HL-60/S4 treated with retinoic acid at 250 ng/mL for 4 days and 3 days (cell line): Measurements from ENCODE around the gene NINJ1.

Experiments used
- in situ Hi-C: fragments of 300-500 bp; cut with MboI; formaldehyde crosslinking; loops from 2 replicates; pipeline ENCODE4 v1.7.0; 2022; ENCODE audit warnings: low sequenced_read_pairs

The NINJ1 gene

DNA sequence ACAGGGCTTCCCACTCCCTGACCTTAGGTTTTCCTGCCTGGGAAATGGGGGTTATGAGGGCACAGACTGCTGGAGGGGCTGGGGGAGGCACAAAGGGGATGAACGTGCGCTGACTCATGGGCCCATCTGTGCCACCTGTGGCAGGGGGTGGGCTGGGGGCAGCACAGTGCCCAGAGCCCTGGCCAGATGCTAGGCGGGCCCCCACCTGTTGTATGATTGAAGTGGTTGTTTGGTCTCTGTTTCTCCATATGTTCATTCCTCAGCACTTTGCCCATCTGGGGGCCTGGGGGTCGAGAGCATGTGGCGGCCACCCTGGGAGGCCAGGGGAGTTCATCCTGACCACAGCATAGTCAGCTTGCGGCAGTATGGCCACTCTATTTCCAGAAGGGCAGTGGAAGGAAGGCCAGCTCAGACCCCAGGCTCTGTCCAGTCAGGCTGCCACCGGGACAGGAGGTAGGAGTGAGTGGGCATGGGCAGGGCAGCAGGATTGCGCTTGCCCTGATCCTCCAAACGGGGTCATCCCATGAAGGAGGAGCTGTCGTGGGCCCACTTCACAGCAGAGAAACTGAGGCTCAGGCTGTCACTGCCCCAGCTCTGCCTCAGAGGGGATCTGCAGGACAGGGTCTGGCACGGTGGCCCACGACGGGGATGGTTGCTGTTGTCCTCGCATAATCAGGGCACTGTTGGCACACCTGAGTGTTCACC lies 841 bp upstream of the NINJ1 start:
- in situ Hi-C loops, result no loop called here

DNA sequence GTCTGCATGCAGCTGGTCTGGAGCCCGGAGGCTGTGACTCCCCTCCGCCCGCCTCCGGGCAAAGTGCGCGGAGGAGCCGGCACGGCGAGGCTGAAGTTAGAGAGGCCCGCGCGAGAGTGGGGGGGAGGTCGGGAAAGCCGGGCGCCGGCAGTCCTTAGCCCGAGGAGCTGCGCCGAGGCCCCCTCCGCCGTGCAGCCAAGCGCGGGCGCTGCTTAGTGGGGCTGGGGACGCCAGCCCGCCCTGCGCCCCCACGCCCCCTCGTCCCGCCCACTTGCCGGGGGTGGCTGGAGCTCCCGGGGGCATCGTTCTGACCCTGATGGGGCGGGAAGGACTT lies 403 bp downstream of the NINJ1 start:
- in situ Hi-C loops, result no loop called here

DNA sequence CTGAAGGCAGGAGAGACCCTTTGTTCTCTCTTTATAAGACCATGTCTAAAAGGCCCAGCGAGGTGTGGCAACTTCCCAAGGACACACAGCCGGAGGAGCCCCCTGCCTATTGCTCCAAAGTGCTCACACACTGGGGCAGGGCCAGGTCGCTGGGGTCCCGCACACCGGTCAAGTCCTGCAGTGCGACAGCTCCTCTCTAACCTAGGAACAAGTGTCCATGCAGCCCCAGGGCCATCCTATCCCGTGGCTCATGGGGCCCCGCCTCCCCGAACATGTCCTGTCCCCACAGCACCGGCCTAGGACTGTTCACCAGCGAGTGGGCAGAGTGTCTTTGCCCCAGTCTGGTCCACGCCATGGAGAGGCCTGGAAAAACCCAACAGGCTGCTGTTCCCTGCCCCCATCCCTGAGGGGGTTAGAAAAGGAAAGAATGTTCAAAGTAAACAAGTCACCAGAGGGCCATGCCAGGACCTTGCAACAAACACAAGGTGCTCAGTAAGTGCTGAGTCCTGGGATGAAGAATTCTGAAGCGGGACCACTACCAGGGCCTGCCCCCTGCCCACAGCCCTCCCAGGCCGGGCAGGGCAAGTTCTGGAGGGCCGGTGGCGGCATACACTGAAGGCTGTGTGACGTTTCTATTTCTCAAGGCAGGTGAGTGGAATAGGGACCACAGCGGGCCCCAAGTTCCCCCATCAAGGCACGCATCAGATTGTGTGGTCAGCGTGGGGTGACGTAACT lies 938 bp downstream of the NINJ1 start:
- in situ Hi-C loops, result no loop called here

DNA sequence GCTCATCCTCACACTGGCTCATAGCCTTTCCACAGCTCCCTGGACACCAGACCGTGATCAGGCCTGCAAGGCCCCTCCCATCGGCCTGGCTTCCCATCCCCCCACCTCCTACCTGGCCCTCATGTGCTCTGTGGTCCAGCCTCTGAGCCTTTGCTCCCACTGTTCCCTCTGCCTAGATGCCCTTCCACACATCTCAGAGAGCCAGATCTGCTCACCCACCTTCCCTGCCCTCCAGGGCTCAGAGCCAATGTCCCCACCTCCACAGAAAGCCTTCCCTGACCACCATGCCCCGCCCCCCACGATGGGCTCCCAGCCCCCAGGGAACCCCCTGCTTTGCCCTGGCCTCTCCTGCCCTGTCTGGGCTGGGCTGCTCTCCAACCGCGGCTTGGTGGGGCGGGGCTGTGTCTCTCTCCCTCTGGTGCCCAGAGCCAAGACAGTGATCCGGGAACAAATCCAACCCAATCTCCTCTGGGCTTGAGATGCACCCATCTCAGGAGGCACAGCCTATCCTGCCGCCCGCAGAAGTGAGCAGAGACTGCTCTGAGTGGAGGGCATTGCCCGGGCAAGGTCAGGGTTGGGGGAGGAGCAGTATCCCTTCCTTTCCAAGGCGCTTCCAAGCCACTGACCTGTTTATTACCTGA lies 1.6 kb downstream of the NINJ1 start:
- in situ Hi-C loops, result no loop called here

DNA sequence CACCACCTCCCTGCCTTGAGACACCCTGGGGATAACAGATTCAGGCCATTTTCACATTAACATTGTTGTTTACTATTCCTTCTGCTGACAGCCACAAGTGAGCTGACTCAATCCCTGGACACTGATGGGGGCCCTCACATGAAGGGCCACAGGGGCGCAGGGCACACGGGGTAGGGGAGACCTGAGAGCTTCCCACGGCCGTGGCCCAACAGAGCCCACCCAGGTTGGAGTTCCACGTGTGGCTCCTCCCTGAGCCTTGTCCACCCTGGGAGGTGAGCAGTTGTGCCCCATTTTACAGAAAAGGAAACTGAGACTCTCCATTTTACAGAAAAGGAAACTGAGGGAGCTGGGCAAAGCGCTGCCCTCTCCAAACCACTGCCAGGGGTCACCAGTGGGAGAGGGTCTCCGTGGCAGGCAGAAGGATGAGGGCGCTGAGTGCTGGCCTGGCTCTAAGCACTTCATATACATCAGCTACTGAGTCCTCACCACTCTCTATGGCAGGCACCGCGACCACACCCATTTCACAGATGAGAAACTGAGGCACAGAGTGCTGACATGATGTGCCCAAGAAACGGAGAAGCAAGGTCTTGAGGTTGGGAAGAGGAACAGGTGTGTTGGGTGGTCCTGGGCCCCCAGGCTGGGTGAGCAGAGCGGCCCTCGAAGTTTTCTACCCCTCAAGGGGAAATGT lies 2.3 kb downstream of the NINJ1 start:
- in situ Hi-C loops, result no loop called here

DNA sequence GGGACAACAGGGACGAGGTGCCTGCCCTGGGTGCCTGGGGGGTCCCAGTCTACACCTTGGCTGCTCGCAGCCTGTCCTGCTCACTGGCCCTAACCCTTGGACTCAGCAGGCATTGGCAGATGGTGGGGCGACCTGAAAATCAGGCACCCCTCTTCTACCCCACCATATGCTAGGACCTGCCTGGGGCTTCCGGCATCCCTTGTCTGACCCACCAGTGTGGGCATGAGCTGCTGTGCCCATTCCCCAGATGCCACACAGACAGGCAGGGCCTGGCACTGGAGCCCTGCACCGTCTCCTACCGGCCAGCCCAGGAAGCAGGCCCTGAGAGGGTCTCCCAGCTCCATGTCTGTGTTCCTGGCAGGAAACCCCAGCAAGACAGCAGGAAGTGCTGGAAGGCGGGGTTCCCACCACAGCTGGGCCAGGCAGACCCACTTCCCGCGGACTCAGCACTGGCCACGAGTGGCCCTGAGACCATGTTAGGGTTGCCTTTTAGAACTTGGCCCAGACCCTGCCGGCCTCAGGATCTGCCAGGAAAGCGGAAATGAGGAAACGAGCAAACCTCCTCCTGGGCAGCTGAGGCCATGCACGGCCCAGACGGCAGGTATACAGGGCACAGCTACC lies 3.1 kb downstream of the NINJ1 start:
- in situ Hi-C loops, result no loop called here

DNA sequence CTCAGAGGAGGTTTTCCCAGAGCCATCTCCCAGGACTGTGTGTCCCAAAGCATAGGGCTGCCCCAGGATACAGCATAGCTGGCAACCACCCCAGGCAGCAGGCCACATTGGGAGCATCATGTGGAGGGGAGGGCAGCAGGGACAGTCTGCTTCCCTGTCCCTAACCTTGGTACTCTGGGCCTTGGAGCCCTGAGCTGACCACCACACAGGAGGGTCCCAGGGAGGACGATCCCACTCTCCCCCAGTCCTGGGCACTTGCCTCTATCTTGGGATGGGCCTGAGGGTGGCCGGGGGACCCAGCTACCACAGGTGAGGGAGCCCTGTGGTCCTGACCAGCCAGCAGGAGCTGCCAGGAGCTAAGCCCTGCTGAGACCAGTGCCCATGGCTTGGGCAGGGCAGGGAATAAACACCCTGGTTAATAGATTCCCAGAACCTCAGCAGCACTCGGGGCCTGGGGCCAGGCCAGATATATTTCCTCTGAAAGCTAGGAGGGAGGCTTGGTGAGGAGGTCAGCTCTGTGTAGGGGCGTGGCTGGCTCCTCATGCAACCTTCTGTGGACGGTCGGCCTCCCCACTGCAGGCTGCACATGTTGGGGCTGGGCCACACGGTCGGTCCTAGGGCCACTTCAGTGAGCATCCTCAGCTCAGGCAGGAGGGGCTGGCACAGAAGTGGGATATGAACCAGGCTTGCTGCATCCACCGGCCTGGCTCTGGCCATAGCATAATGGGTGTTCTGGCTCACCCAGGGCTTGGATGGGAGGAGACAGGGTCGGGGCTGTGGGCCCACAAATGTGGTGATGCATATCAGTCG lies 4.2 kb downstream of the NINJ1 start:
- in situ Hi-C loops, result no loop called here

DNA sequence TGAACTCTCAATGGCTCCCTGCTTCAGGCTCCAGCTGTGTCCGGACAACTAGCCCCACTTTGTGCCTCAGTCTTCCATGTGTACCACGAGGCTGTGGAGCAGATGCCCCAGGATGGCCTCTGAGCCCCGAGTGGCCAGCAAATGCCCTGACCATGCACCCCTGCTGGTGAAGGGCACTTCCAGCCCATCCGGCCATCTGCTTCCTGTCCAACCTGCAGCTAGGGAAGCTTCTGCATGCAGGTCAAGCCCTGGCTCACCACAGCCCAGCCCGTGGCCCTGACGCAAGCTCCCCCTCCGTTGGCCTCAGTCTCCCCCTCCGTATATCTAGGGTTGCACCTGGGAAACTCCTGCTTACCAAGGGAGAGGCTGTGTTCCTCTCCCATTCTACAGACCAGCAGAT lies 4.8 kb downstream of the NINJ1 start:
- in situ Hi-C loops, result no loop called here

DNA sequence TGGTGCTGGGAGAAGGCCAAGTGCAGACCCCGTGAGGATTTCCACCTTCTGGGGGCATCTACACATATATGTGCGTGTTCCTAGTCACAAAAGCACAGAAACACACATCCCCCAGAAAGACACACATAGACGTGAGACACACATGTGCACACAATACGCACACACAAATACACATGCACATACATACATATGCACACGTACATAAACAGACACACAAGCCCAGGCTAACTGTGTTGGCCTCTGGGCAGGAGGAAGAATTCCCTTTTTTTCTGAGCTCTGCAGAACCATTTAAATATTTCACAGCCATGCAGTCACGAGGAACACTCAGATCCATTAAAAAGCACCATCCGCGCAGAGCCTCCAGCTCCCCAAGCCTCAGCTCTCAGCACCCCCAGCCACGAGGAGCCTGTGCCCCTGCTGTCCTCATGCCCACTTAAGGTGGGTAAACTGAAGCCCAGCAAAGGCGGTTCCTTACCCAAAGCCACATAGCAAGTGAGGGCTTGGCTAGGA lies 5.3 kb downstream of the NINJ1 start:
- in situ Hi-C loops, result no loop called here

DNA sequence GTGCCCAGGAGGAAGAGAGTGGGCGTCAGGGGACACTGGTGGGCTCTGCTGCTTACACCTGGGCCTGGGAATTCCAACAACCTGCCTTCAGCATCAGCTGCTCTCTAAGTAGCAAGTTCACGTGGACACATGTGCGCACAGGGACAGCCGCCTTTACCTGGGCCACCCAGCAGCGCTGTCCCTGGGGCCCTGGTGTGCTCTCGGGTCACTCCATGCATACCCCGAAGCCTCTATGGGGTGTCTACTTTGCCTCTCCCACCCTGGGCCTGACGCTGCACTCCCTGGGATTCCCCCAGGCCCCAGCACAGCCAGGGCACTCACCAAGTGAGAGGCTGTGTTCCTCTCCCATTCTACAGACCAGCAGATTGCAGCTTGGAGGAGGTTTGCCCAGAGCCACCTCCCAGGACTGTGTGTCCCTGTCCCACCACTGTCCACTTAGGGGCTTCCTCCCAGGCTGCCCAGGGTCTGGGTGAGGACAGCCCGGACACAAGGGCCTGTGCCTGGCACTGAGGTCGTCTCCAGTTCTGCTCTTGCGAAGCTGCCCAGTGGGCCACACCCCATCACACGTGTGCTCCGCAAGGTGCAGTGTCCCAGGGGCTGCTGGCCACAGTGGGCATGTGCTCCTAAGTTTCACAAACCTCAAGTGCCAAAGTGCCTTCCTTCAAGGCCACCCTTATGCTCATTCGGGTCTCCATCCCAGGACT lies 5.9 kb downstream of the NINJ1 start:
- in situ Hi-C loops, result no loop called here

DNA sequence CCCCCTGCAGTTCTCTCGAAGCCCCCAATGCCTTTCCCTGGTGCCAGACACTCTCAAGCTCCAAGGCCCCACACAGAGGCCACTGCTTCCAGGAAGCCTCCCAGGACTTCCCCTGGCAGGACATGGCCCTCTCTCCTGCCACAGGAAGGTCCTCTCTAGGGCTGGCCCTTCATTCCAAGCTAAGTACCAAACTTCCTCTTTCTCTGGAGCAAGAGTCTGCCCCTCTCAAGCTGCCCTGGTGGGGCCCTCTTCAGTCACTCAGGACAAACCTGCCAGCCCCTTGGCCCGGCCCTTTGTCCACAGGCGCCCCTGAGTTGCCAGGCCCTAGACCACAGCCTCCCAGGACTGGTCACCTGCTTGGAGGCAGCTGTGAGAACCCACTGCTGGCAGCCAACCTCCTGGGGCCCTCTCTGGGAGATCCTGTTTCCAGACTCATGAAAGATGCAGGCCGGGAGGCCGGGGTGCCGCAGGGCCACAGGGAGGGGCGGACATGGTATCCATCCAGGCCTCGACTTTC lies 6.6 kb downstream of the NINJ1 start:
- in situ Hi-C loops, result no loop called here

DNA sequence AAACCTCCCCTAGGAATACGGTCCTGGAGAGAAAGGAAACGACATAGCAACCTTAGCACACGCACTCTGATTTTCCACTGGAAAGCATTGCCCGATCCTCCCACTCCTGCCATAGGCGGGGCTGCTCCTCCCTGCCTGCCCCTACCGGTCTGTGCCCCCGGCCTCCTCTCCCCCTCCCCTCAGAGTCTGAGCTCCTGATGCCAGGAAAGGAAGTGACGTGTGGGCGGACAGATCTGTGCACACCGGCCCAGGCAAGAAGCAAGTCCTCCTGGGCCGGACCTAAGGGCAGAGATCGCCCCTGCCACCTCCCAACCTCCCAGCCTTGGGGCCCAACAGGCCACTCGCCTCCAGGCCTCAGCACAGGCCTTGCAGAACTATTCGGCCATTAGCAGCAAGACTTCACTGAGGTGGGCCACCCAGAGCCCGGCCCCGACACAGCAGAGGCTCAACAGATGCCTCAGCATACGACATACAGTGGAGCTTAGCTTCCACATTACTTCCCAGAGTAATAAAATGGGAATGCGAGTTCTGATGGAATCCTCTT lies 7.2 kb downstream of the NINJ1 start:
- in situ Hi-C loops, result no loop called here

DNA sequence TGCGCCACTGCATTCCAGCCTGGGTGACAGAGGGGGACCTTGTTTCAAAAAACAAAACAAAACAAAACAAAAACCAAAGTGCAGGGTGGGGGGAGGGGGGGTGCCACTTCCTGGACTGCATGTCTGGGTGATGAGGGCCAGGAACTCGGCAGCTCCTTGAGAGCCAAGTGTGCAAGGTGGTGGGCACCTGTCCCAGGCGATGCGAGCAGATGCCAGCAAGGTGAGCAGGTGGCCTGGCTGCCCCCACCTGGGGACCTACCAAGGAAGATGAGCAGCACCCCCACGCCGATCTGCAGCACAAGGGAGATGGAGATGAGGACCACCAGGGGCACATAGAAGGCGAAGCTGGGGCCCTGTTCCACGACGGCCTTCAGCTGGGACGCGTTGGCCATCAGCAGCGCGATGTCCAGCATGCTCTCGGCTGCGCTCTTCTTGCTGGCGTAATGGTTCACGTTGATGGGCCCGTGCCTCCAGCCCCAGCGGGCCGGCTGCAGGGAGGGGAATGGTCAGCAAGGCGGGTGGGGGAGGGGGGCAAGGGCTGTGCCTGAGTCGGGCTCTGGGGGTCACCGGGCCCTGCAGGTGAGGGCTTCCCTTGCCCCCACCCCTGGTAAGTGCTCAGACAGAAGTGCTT lies 7.8 kb downstream of the NINJ1 start:
- in situ Hi-C loops, result no loop called here

DNA sequence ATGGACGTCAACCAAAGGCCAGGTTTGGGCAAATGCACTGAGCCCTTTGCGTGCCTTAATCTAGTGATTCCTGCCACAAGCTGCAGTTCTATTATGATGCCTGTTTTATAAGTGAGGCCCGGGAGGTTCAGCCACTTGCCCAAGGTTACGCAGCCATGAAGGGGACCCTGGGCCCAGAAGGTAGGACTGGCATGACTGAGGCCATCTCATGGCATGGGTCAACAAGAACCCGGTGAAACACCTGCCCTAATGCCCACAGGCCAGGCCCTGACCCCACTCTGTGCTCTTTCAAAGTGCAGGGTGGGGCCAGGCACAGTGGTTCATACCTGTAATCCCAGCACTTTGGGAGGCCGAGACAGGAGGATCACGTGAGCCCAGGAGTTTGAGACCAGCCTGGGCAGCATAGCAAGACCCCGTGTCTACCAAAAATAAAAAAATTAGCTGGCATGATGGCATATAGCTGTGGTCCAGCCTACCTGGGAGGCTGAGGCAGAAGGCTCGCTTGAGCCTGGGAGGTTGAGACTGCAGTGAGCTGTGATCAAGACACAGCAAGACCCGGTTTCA lies 8.6 kb downstream of the NINJ1 start:
- in situ Hi-C loops, result no loop called here

DNA sequence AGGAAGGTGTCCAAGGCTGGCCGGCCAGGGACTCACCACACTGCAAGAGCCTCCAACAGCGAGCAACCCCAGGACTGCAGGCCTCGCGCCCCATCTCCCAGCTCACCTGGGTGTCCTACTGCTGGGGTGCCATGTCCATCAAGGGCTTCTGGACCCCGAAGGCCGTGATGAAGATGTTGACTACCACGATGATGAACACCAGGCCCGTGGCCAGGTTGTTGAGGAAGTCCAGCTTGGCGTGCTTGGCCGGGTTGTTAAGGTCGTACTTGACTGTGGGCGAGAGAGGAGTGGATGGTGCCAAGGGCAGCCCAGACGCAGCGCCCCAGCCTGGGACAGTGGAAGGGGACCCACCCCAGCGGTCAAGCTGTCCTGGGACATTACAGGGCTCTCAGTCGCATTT lies 9.3 kb downstream of the NINJ1 start:
- in situ Hi-C loops, result no loop called here

DNA sequence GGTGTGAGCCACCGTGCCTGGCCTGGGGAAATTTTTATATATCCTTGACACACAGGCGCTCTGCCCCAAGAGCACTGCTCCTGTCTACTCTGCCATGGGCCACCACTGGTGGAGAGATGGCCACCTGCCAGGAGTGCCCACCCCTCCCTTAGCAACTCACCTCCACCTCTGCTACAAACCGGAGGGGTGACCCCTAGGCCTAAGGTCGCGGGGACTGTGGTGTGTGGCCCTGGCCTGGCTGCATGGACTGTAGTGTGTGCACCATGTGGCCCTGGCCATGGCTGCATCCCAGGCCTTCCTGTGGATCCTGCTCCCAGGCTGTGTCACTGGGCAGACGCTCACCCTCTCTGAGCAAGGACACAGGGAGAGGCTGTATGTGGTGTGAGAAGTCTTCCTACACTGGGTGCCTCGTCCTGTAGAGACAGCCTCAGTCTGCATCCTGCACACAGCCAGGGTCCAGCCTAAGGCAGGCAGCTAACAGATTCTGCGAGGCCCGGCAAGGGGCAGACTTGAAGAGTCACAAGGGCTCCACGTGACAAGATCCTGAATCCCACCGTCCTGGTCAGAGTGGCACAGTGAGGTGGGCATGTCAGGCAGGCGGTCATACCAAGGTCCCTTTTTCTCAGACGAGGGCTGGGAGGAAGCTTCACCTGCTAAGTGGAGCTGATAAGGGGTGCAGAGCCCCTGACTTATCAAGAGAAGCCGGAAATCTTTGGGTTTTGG lies 10.3 kb downstream of the NINJ1 start:
- in situ Hi-C loops, result no loop called here

DNA sequence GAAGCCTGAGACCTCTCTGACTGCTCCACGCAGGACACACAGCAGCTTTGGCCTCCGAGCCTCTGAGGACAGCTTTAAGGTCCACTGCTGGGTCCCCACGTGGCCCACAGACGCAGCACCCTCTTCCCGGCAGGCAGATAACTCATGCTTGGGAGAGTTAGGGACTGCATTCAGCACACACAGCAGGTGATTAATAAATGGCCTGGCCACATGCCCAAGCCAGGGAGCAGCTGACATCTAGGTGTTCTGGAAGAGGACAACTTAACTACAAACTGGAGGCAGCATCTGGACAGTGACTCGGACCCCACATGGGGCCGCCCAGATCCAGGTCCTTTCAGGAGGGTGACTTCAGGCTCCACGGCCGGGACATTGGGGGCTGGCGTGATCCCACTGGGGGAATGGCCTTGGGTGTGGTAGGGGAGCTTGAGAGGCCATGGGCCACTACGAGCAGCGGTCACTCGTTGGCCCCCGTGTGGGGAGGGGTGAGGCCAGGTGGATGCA lies 11.3 kb downstream of the NINJ1 start:
- in situ Hi-C loops, result no loop called here
